Gastrocnemius medialis (tissue), 4 donors: ENCODE measurements around the gene SH3GL2. TPM values are rescaled to one million over a fixed set of nuclear protein-coding genes. Genes with fewer than 3 reads are reported as not detected.

Experiments
- ATAC-seq, 2 donors: fragments of 150-250 bp; one replicate each; pipeline ENCODE4 v1.9.1; 2016
- DNase-seq, 2 donors: peaks; one replicate each; pipeline ENCODE4 v3.0.0-alpha.2; 2019
- H3K27ac ChIP-seq, 4 donors: fragments of 200-600 bp; sonication (generic); 1 replicate in 1 of 4; 2 replicates in 3 of 4; pipeline ENCODE4 v1.5.1; 2016 to 2018; ENCODE audit warnings: mild to moderate bottlenecking in 2 of 4, moderate library complexity in 1 of 4
- H3K27me3 ChIP-seq, 3 donors: fragments of 200-600 bp; sonication (generic) in 2 of 3; 1 replicate in 1 of 3; 2 replicates in 2 of 3; pipeline versions ENCODE4 v1.5.1 to v1.6.0; 2016 to 2019; ENCODE audit warnings: mild to moderate bottlenecking in 1 of 3, moderate library complexity in 1 of 3
- H3K36me3 ChIP-seq, 2 donors: fragments of 200-600 bp; sonication (generic) in 1 of 2; one replicate each; pipeline ENCODE4 v1.5.1; 2017 to 2018
- H3K4me1 ChIP-seq, 2 donors: fragments of 200-600 bp; sonication (generic) in 1 of 2; one replicate each; pipeline ENCODE4 v1.5.1; 2016 to 2017; ENCODE audit warnings: mild to moderate bottlenecking in 2 of 2
- H3K4me3 ChIP-seq, 4 donors: fragments of 200-600 bp; sonication (generic) in 3 of 4; 1 replicate in 1 of 4; 2 replicates in 3 of 4; pipeline ENCODE4 v1.5.1; 2016 to 2019; ENCODE audit warnings: mild to moderate bottlenecking in 2 of 4
- H3K9me3 ChIP-seq, 3 donors: fragments of 200-600 bp; sonication (generic) in 2 of 3; 1 replicate in 1 of 3; 2 replicates in 2 of 3; pipeline ENCODE4 v1.5.1; 2016 to 2019
- POLR2A ChIP-seq, 2 donors: fragments of 450-650 bp; IDR thresholded peaks; one replicate each; pipeline ENCODE4 v1.6.1; 2017; ENCODE audit warnings: antibody characterized with exemption in 2 of 2, mild to moderate bottlenecking in 2 of 2, moderate library complexity in 2 of 2
- in situ Hi-C, 4 donors: fragments of 200-750 bp; cut with MboI; loops; one replicate each; pipeline versions ENCODE4 v1.15.0 to v1.8.0; 2017; ENCODE audit warnings: low sequenced_read_pairs in 4 of 4
- intact Hi-C: fragments of 100-400 bp; cut with DNase I; formaldehyde crosslinking; loops from one replicate; pipeline ENCODE4 v1.15.1; 2023; ENCODE audit warnings: low total_unique reads
- total RNA-seq, 4 donors: library from RNA; depleted of rRNA; stranded (reverse); fragments of >200 nt; gene quantifications; one replicate each; pipeline versions ENCODE4 v1.1.0 to v1.2.3, GENCODE V29; 2016
- TF ChIP-seq, protein P1 (sequence below), 5 experiments: fragments of 450-650 bp in 3 of 5; fragments of 200-600 bp in 2 of 5; sonication (generic) in 2 of 5; IDR thresholded peaks in 4 of 5; conservative IDR thresholded peaks in 1 of 5; 1 replicate in 4 of 5; 2 replicates in 1 of 5; pipeline ENCODE4 v1.5.1; 2016 to 2019; ENCODE audit warnings: antibody characterized with exemption in 5 of 5, mild to moderate bottlenecking in 3 of 5, moderate library complexity in 3 of 5

SH3GL2 gene
- not detected for total RNA-seq

DNA sequence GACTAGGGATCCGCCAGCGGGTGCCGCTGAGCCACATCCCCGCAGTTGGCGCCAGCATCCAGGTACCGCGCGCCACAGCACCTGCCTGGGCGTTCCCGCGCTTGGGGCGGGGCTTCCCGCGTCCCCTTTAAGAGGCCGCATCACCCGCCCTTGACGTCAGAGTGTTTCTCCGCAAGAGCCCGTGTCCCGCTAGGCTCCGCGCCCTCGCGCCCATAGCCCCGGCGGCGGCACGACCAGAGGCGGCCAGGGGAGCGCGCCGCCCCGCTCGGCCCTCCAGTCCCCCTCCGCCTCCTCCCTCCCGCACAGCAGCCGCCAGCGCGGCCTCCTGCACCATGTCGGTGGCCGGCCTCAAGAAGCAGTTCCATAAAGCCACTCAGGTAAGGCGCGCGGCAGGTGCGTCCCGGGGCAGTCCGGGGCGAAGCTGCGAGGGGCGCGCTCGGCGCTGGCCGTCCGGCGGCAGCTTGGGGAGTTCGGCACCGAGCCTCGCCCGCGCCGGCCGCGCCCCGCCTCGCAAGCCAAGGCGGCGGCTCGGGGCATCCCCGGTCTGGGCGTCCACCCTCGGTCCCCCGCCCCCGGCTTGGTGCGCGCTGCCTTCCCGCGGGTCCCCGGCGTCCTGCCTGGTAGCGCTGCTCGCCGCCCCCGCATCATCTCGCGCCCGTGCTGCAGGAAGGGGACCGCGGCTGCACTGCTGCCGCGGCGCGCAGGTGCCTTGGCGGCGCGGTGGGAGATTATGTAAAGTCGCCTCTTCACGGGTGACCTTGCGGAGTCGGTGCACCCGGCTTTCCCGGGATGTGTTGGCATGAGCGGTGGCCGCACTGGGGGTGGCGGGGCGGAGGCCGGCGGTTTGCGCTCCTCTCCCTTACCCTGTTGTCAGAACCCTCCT, at the start of gene SH3GL2:
Gene SH3GL2, plus strand, starts transcription at position 156 of the 883 bp plus-strand sequence.
- in situ Hi-C loops (no loop called here), intact Hi-C loops (no loop called here)
- no peak within 1 kb of the TSS for H3K27ac ChIP-seq
- no peak for ATAC-seq
- DNase-seq = no peak
- H3K36me3 ChIP-seq = no peaks in the 10 kb centered on the region
- H3K27me3 ChIP-seq = peaks cover 27 to 51% (median 28%) of the 10 kb centered on the region in 3 donors
- H3K9me3 ChIP-seq = no peaks in the 10 kb centered on the region
- TF ChIP-seq, protein P1, sequence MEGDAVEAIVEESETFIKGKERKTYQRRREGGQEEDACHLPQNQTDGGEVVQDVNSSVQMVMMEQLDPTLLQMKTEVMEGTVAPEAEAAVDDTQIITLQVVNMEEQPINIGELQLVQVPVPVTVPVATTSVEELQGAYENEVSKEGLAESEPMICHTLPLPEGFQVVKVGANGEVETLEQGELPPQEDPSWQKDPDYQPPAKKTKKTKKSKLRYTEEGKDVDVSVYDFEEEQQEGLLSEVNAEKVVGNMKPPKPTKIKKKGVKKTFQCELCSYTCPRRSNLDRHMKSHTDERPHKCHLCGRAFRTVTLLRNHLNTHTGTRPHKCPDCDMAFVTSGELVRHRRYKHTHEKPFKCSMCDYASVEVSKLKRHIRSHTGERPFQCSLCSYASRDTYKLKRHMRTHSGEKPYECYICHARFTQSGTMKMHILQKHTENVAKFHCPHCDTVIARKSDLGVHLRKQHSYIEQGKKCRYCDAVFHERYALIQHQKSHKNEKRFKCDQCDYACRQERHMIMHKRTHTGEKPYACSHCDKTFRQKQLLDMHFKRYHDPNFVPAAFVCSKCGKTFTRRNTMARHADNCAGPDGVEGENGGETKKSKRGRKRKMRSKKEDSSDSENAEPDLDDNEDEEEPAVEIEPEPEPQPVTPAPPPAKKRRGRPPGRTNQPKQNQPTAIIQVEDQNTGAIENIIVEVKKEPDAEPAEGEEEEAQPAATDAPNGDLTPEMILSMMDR (IDR thresholded peaks at IDR 0.05 in 4 of 5, conservative IDR thresholded peaks at IDR 0.05 in 1 of 5) = no peak
- TF ChIP-seq POLR2A (IDR thresholded peaks at IDR 0.05) = no peak
- peak within 1 kb of the TSS; percentile 17 to 32 (median 32) for H3K4me3 ChIP-seq
- peaks cover 0 to 6% of the 10 kb centered on the region in 2 donors for H3K4me1 ChIP-seq

DNA sequence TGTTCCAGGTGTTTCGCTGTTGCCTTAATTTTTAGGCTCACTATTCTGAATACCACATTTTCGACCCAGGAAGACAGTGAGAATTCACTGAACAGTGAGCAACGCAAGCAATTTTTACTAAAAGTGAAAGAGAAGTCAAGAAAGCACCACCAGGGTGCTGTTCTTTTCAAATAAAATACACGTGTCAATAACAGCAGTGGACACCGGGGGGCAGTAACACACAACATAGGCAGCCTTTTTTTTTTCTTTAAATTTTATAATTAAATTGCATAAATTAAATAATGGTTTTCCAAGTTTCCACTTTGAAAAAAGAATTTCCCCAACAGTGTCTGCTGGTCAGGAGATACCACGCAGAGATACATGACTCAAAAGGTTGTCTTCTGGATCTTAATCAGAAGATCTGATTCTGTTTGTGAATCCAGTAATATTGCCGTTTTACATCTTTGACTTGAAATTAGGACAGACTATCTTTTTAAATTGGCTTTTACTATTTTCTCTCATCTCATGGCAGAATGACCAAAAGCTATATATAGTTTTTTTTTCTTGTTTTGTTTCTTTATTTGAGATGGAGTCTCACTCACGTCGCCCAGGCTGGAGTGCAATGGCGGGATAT, 47.1 kb upstream of the SH3GL2 start:
- DNase-seq = no peak
- intact Hi-C loops = no loop called here
- H3K4me3 ChIP-seq = no peak overlapping the region
- no peaks in the 10 kb centered on the region for H3K36me3 ChIP-seq
- no peak for ATAC-seq
- in situ Hi-C loops = loop anchor here in 1 of 4 donors (10.0 to 25.0 kb wide), 2 partner anchors 273 to 681 kb away; no protein-coding TSS in a partner anchor
- no peaks in the 10 kb centered on the region for H3K4me1 ChIP-seq
- H3K27me3 ChIP-seq = no peaks in the 10 kb centered on the region
- H3K9me3 ChIP-seq = no peaks in the 10 kb centered on the region
- no peak for TF ChIP-seq POLR2A (IDR thresholded peaks at IDR 0.05)
- TF ChIP-seq, protein P1 (IDR thresholded peaks at IDR 0.05 in 4 of 5, conservative IDR thresholded peaks at IDR 0.05 in 1 of 5) = peak in 2 of 5 experiments; percentile 16 to 19
- no peak overlapping the region for H3K27ac ChIP-seq

DNA sequence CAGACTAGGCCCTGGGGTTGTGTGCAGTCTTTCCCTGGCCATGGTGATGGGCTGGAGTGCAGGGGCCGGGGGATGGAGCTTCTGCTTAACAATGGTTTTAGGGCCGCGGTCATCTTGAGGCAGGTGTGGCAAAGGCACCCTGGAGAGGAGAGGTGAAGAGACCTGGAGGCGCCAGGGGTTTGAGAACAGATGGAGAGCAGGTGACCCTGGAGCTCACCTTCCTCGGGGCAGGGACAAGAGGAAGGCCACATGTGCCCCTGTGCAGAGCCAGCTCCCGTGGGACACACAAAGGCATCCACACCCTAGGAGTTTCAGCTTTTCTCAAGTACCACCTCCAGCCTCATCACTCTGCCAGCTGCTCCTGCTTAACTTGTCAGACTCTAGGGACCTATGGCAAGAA, 46.4 kb upstream of the SH3GL2 start:
- H3K4me1 ChIP-seq = no peaks in the 10 kb centered on the region
- H3K27me3 ChIP-seq = no peaks in the 10 kb centered on the region
- intact Hi-C loops = no loop called here
- no peak for DNase-seq
- no peak for TF ChIP-seq POLR2A (IDR thresholded peaks at IDR 0.05)
- TF ChIP-seq, protein P1 (IDR thresholded peaks at IDR 0.05 in 4 of 5, conservative IDR thresholded peaks at IDR 0.05 in 1 of 5) = no peak
- no peak overlapping the region for H3K4me3 ChIP-seq
- ATAC-seq = no peak
- no peaks in the 10 kb centered on the region for H3K36me3 ChIP-seq
- in situ Hi-C loops = loop anchor here in 1 of 4 donors (10.0 to 25.0 kb wide), 2 partner anchors 272 to 680 kb away; no protein-coding TSS in a partner anchor
- no peak overlapping the region for H3K27ac ChIP-seq
- H3K9me3 ChIP-seq = no peaks in the 10 kb centered on the region

DNA sequence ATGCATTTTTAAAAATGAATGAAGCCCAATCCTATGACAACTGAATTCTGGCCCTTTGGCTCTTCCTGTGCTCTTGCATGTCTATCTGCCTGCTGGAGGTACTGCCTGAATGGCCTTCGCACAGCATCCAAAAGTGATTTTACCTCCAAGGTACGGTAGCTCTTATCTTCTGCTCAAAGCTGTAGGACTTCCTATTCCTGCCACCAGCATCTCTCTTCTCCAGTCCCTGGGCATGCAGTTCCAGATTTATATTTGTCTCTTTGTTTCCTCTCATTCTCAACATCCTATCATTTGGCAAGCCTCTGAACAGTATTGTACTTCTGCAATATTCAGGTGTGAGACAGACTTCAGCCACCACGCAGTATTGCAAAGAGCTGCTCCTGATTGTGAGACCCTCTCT, 43.7 kb upstream of the SH3GL2 start:
- H3K27me3 ChIP-seq = no peaks in the 10 kb centered on the region
- DNase-seq = no peak
- TF ChIP-seq, protein P1 (IDR thresholded peaks at IDR 0.05 in 4 of 5, conservative IDR thresholded peaks at IDR 0.05 in 1 of 5) = no peak
- no peak for TF ChIP-seq POLR2A (IDR thresholded peaks at IDR 0.05)
- in situ Hi-C loops (loop anchor here in 1 of 4 donors (10.0 to 25.0 kb wide), 2 partner anchors 270 to 677 kb away; no protein-coding TSS in a partner anchor), intact Hi-C loops (no loop called here)
- ATAC-seq = no peak
- H3K9me3 ChIP-seq = no peaks in the 10 kb centered on the region
- H3K4me3 ChIP-seq = no peak overlapping the region
- H3K36me3 ChIP-seq = no peaks in the 10 kb centered on the region
- H3K27ac ChIP-seq = no peak overlapping the region
- no peaks in the 10 kb centered on the region for H3K4me1 ChIP-seq
